HCT116 (cell line): ENCODE results near the gene SOX1. TPM values are rescaled to one million over a fixed set of nuclear protein-coding genes. Genes with fewer than 3 reads are reported as not detected.

ENCODE experiments used
- ATAC-seq: fragments of 200-7000 bp; cut with Tn5 transposase; 2 replicates; pipeline ENCODE4 v1.9.1; 2020; ENCODE audit warnings: mild to moderate bottlenecking, moderate library complexity
- BruUV-seq: library from RNA; stranded (reverse); fragments of 400-500 nt; replicated peaks from 2 replicates; lab custom pipeline; 2021; lab: Mats Ljungman, UMichigan
- CTCF ChIA-PET: fragments of 300-600 bp; sonication (Branson Sonifier 250); formaldehyde crosslinking; loops from one replicate; lab custom pipeline; 2021; ENCODE audit warnings: antibody characterized with exemption; lab: Charles Lee
- POLR2A ChIA-PET: fragments of 300-600, 350-600 bp; sonication (Branson Sonifier 250); formaldehyde crosslinking; loops from one replicate; lab custom pipeline; 2021; ENCODE audit warnings: antibody characterized with exemption; lab: Charles Lee
- RAD21 ChIA-PET, 2 experiments: fragments of 300-600 bp; sonication (Branson Sonifier 250); formaldehyde crosslinking; loops; one replicate each; lab custom pipeline; 2023; ENCODE audit warnings: low total read pairs in 2 of 2; ENCODE audit not compliant: uncharacterized antibody in 2 of 2, unreplicated experiment in 2 of 2, low non-redundant PET in 1 of 2; lab: Charles Lee
- DNase-seq: peaks from one replicate; pipeline ENCODE4 v3.0.0-alpha.2; 2010; ENCODE audit warnings: low read depth, low spot score
- H2AFZ ChIP-seq: fragments of 200-600 bp; shearing (Covaris generic), sonication (generic); 2 replicates; pipeline ENCODE4 v1.6.1; 2017; ENCODE audit warnings: low read depth, mixed run types, mixed read lengths, antibody characterized with exemption, low read length; ENCODE audit not compliant: poor library complexity, severe bottlenecking
- H3K27ac ChIP-seq: 2 replicates; pipeline ENCODE4 v1.5.1; 2012; ENCODE audit warnings: low read depth, low read length
- H3K27me3 ChIP-seq: fragments of 200-600 bp; sonication (generic); 2 replicates; pipeline ENCODE4 v1.6.1; 2016; ENCODE audit warnings: mixed run types, low read length, mixed read lengths; ENCODE audit not compliant: insufficient read depth
- H3K36me3 ChIP-seq, 2 experiments: fragments of 200-500 bp in 1 of 2; fragments of 200-600 bp in 1 of 2; sonication (Bioruptor generic) in 1 of 2; sonication (generic) in 1 of 2; 2 replicates each; pipeline versions ENCODE4 v1.5.1 to v1.6.1; 2014 to 2016; ENCODE audit warnings: low read length in 2 of 2, inconsistent platforms in 1 of 2, mixed read lengths in 1 of 2, mixed run types in 1 of 2; ENCODE audit not compliant: insufficient read depth in 2 of 2, control insufficient read depth in 1 of 2
- H3K4me1 ChIP-seq, 2 experiments: fragments of 200-600 bp in 1 of 2; sonication (generic) in 1 of 2; 2 replicates each; pipeline versions ENCODE4 v1.5.1 to v1.6.1; 2012 to 2017; ENCODE audit warnings: low read length in 2 of 2, inconsistent platforms in 1 of 2, mild to moderate bottlenecking in 1 of 2, mixed read lengths in 1 of 2, mixed run types in 1 of 2, moderate library complexity in 1 of 2; ENCODE audit not compliant: insufficient read depth in 2 of 2, control insufficient read depth in 1 of 2
- H3K4me2 ChIP-seq: fragments of 200-600 bp; sonication (generic); 2 replicates; pipeline ENCODE4 v1.6.1; 2017; ENCODE audit warnings: mixed run types, low read length, mixed read lengths
- H3K4me3 ChIP-seq, 2 experiments: fragments of 200-600 bp in 1 of 2; sonication (generic) in 1 of 2; replicated peaks in 1 of 2; 2 replicates each; pipeline ENCODE4 v1.5.1; 2011 to 2016; ENCODE audit warnings: low read length in 2 of 2, control low read depth in 1 of 2, low read depth in 1 of 2, mild to moderate bottlenecking in 1 of 2, mixed read lengths in 1 of 2, mixed run types in 1 of 2
- H3K79me2 ChIP-seq: fragments of 200-600 bp; sonication (generic); 2 replicates; pipeline ENCODE4 v1.6.1; 2017; ENCODE audit warnings: mild to moderate bottlenecking, mixed run types, low read length, moderate library complexity, mixed read lengths; ENCODE audit not compliant: insufficient read depth
- H3K9ac ChIP-seq: fragments of 200-600 bp; sonication (generic); 2 replicates; pipeline ENCODE4 v1.6.1; 2016; ENCODE audit warnings: low read length, mixed read lengths
- H3K9me2 ChIP-seq: fragments of 200-600 bp; sonication (generic), shearing (Covaris generic); 2 replicates; pipeline ENCODE4 v1.6.1; 2017; ENCODE audit warnings: mixed run types, mild to moderate bottlenecking, moderate library complexity; ENCODE audit not compliant: insufficient read depth
- H3K9me3 ChIP-seq, 2 experiments: fragments of 200-500 bp in 1 of 2; fragments of 200-600 bp in 1 of 2; sonication (Bioruptor generic) in 1 of 2; sonication (generic) in 1 of 2; 2 replicates each; pipeline ENCODE4 v1.6.1; 2014 to 2017; ENCODE audit warnings: low read length in 2 of 2, mixed read lengths in 2 of 2, inconsistent platforms in 1 of 2, low read depth in 1 of 2, mild to moderate bottlenecking in 1 of 2, mixed run types in 1 of 2, moderate library complexity in 1 of 2; ENCODE audit not compliant: control insufficient read depth in 1 of 2, insufficient read depth in 1 of 2
- H4K20me1 ChIP-seq: fragments of 200-600 bp; sonication (generic), shearing (Covaris generic); 2 replicates; pipeline ENCODE4 v1.6.1; 2017; ENCODE audit warnings: mixed run types, mild to moderate bottlenecking, moderate library complexity; ENCODE audit not compliant: insufficient read depth
- CBX3 ChIP-seq: IDR thresholded peaks from 2 replicates; pipeline ENCODE4 v1.6.1; 2012; ENCODE audit warnings: low read depth
- CTCF ChIP-seq, 3 experiments: fragments of 200-600 bp in 1 of 3; sonication (generic) in 1 of 3; IDR thresholded peaks in 2 of 3; conservative IDR thresholded peaks in 1 of 3; 2 replicates each; pipeline ENCODE4 v1.5.1; 2012 to 2017; ENCODE audit warnings: low read depth in 2 of 3, low read length in 2 of 3, antibody characterized with exemption in 1 of 3, borderline replicate concordance in 1 of 3, control low read depth in 1 of 3, mild to moderate bottlenecking in 1 of 3, mixed read lengths in 1 of 3, mixed run types in 1 of 3, moderate library complexity in 1 of 3; ENCODE audit not compliant: insufficient read depth in 1 of 3
- ELF1 ChIP-seq: IDR thresholded peaks from 2 replicates; pipeline ENCODE4 v1.6.1; 2012; ENCODE audit warnings: low read depth, borderline replicate concordance
- EZH2 ChIP-seq: fragments of 200-600 bp; sonication (generic); IDR thresholded peaks from 2 replicates; pipeline ENCODE4 v1.6.1; 2017; ENCODE audit warnings: antibody characterized with exemption, mixed run types
- EZH2phosphoT487 ChIP-seq: fragments of 200-600 bp; IDR thresholded peaks from 2 replicates; pipeline ENCODE4 v1.6.1; 2018; ENCODE audit warnings: antibody characterized with exemption, borderline replicate concordance
- FOSL1 ChIP-seq: IDR thresholded peaks from 2 replicates; pipeline ENCODE4 v1.6.1; 2012; ENCODE audit warnings: low read depth
- JUND ChIP-seq: IDR thresholded peaks from 2 replicates; pipeline ENCODE4 v1.6.1; 2012
- POLR2AphosphoS5 ChIP-seq: IDR thresholded peaks from 2 replicates; pipeline ENCODE4 v1.6.1; 2011; ENCODE audit warnings: mild to moderate bottlenecking, low read depth, low read length, moderate library complexity
- REST ChIP-seq: IDR thresholded peaks from 2 replicates; pipeline ENCODE4 v1.6.1; 2012; ENCODE audit warnings: low read depth
- SP1 ChIP-seq: IDR thresholded peaks from 2 replicates; pipeline ENCODE4 v1.6.1; 2012; ENCODE audit warnings: low read depth
- ZFX ChIP-seq: fragments of 450-650 bp; IDR thresholded peaks from 2 replicates; pipeline ENCODE4 v1.6.1; 2017
- ZNF274 ChIP-seq: fragments of 200-500 bp; sonication (Bioruptor generic); IDR thresholded peaks from 2 replicates; pipeline ENCODE4 v1.6.1; 2014; ENCODE audit warnings: mild to moderate bottlenecking, low read depth, low read length, inconsistent platforms
- intact Hi-C: fragments of 100-400 bp; cut with micrococcal nuclease; formaldehyde crosslinking; loops from 2 replicates; pipeline ENCODE4 v1.10.0; 2022
- total RNA-seq: library from RNA; stranded (reverse); gene quantifications from one replicate; pipeline ENCODE4 v1.2.1, GENCODE V29; 2021; ENCODE audit not compliant: unreplicated experiment

Gene SOX1
- total RNA-seq, 1 experiment from 2014 or later: not detected

GRCh38 chr13:112062571-112063570 is 4.1 kb upstream of the SOX1 start:
- H3K4me2 ChIP-seq: no peak overlapping the region
- H3K27me3 ChIP-seq: peaks cover 15% of the 10 kb centered on the region; the same call in 1 of the 2 replicates
- no peaks in the 10 kb centered on the region for H3K9me2 ChIP-seq
- ATAC-seq: no peak
- POLR2A ChIA-PET: no interaction called here
- H2AFZ ChIP-seq: no peak overlapping the region
- no peak overlapping the region for H3K27ac ChIP-seq
- intact Hi-C loops: no loop called here
- no TSS peak for BruUV-seq
- CTCF ChIA-PET: no interaction called here
- no peaks in the 10 kb centered on the region for H3K79me2 ChIP-seq
- H3K9me3 ChIP-seq: no peaks in the 10 kb centered on the region
- RAD21 ChIA-PET: no interaction called here
- H3K9ac ChIP-seq: no peak overlapping the region
- no peak overlapping the region for H3K4me3 ChIP-seq
- DNase-seq: no peak
- H4K20me1 ChIP-seq: no peaks in the 10 kb centered on the region
- TF ChIP-seq ZNF274 (no peak), CBX3 (no peak), ZFX (no peak)
- H3K36me3 ChIP-seq: no peaks in the 10 kb centered on the region
- no peaks in the 10 kb centered on the region for H3K4me1 ChIP-seq

GRCh38 chr13:112063807-112064206 is 3.1 kb upstream of the SOX1 start:
- no peak overlapping the region for H3K27ac ChIP-seq
- TF ChIP-seq ZFX (no peak), ELF1 (no peak), SP1 (no peak), REST (no peak), CBX3 (no peak), POLR2AphosphoS5 (no peak), FOSL1 (no peak), JUND (no peak), EZH2phosphoT487 (no peak), CTCF (IDR thresholded peaks at IDR 0.05 in 2 of 3, conservative IDR thresholded peaks at IDR 0.05 in 1 of 3; ENCODE audit: borderline replicate concordance in 1 of 3, insufficient read depth in 1 of 3, low read depth in 2 of 3, low read length in 2 of 3) (no peak), EZH2 (no peak)
- TF ChIP-seq, all 23 proteins: peak for 0
- ATAC-seq (no peak), DNase-seq (no peak)
- ChIA-PET RAD21 (no interaction called here), POLR2A (no interaction called here), CTCF (no interaction called here)
- Histone ChIP-seq H3K79me2 (no peaks in the 10 kb centered on the region), H3K4me2 (no peak overlapping the region), H3K4me1 (no peaks in the 10 kb centered on the region), H3K27me3 (peaks cover 15% of the 10 kb centered on the region; the same call in 1 of the 2 replicates), H4K20me1 (no peaks in the 10 kb centered on the region), H2AFZ (no peak overlapping the region), H3K36me3 (no peaks in the 10 kb centered on the region), H3K9me2 (no peaks in the 10 kb centered on the region), H3K9ac (no peak overlapping the region), H3K9me3 (no peaks in the 10 kb centered on the region), H3K4me3 (no peak overlapping the region)
- no TSS peak for BruUV-seq
- intact Hi-C loops: no loop called here
